Natural killer cell treated with Interleukin-12 subunit alpha and Interleukin-12 subunit beta and Interleukin-15 and Interleukin-18, amount 100 ng/mL, for 72 hours (primary cell): Measurements from ENCODE around the gene SCAMP2. TPM values are rescaled to one million over a fixed set of nuclear protein-coding genes. Genes with fewer than 3 reads are reported as not detected.
"Not testable (repeated sequence)": the region's sequence is repeated elsewhere in the genome, so short reads cannot be mapped to it uniquely, and the experiment has no call there.

ENCODE experiments used
- ATAC-seq, 2 donors: fragments of 150-1000 bp; cut with Tn5 transposase in 1 of 2; sonication (Bioruptor Pico), chemical (Tn5 transposase) in 1 of 2; 2 replicates each; pipeline ENCODE4 v1.10.0; 2021
- DNase-seq: peaks from one replicate; pipeline ENCODE4 v3.0.0; 2022; ENCODE audit warnings: low spot score
- H3K27ac Mint-ChIP-seq, 2 donors: 1 replicate in 1 of 2; 2 replicates in 1 of 2; pipeline ENCODE4 v1.8.0; 2022; ENCODE audit warnings: mixed read lengths in 2 of 2, mild to moderate bottlenecking in 1 of 2, moderate library complexity in 1 of 2
- H3K27me3 Mint-ChIP-seq, 2 donors: 1 replicate in 1 of 2; 2 replicates in 1 of 2; pipeline ENCODE4 v1.8.0; 2022; ENCODE audit warnings: mixed read lengths in 2 of 2
- H3K36me3 Mint-ChIP-seq: one replicate; pipeline ENCODE4 v1.8.0; 2022; ENCODE audit warnings: mixed read lengths
- H3K4me1 Mint-ChIP-seq, 2 donors: 1 replicate in 1 of 2; 2 replicates in 1 of 2; pipeline ENCODE4 v1.8.0; 2022; ENCODE audit warnings: low read depth in 2 of 2, mixed read lengths in 2 of 2, mild to moderate bottlenecking in 1 of 2
- H3K4me3 Mint-ChIP-seq: one replicate; pipeline ENCODE4 v1.8.0; 2022; ENCODE audit warnings: mixed read lengths
- H3K9me3 Mint-ChIP-seq: 2 replicates; pipeline ENCODE4 v1.8.0; 2022; ENCODE audit warnings: mixed read lengths
- total RNA-seq, 2 donors: library from RNA; stranded (reverse); gene quantifications; one replicate each; pipeline ENCODE4 v1.2.3, GENCODE V29; 2022

Gene SCAMP2
- 100 to 1,000 TPM; 109 to 111 TPM for total RNA-seq

GRCh38 chr15:74873036-74873755 is at the start of gene SCAMP2:
Gene SCAMP2 (minus strand): TSS chr15:74873365. CDS start chr15:74873255, 110 bp downstream.
- peaks cover 41 to 43% of the 10 kb centered on the region in 2 donors for H3K4me1 Mint-ChIP-seq
- peak; percentile 96 for DNase-seq
- H3K27ac Mint-ChIP-seq = peak within 1 kb of the TSS; percentile 98 to 99
- H3K36me3 Mint-ChIP-seq = peaks cover 6% of the 10 kb centered on the region
- H3K9me3 Mint-ChIP-seq = no peaks in the 10 kb centered on the region
- no peaks in the 10 kb centered on the region for H3K27me3 Mint-ChIP-seq
- ATAC-seq = peak; percentile 91 to 97
- H3K4me3 Mint-ChIP-seq = peak within 1 kb of the TSS; percentile 100

DNA sequence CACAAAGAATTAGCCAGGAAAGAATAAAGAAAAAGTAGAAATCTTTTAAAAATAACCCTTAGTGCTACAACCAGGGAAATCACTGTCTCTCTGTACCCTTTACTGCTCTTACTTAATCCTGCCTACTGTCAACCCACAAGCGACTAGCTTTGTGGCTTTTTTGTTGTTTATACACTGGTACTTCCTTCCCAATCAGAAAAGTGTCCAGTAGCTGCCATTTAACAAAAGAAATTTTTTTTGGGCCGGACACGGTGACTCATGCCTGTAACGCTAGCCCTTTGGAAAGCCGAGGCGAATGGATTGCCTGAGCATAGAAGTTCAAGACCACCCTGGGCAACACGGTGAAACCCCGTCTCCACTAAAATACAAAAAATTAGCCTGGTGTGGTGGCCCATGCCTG is 47.3 kb upstream of the SCAMP2 start:
- Mint-ChIP-seq H3K27ac (peak overlapping the region in 1 of 2 donors; percentile 70), H3K36me3 (peaks cover 23% of the 10 kb centered on the region), H3K4me1 (no peaks in the 10 kb centered on the region), H3K9me3 (no peaks in the 10 kb centered on the region), H3K4me3 (no peak overlapping the region), H3K27me3 (no peaks in the 10 kb centered on the region)
- DNase-seq (no peak), ATAC-seq (peak in 1 of 2 donors; percentile 11)

- H3K9me3 Mint-ChIP-seq = no peaks in the 10 kb centered on the region
- peaks cover 18% of the 10 kb centered on the region for H3K36me3 Mint-ChIP-seq
- DNase-seq (no peak), ATAC-seq (no peak)
- H3K27me3 Mint-ChIP-seq = no peaks in the 10 kb centered on the region
- H3K27ac Mint-ChIP-seq = no peak overlapping the region
- H3K4me3 Mint-ChIP-seq = no peak overlapping the region
- H3K4me1 Mint-ChIP-seq = no peaks in the 10 kb centered on the region
Measured at GRCh38 chr15:74917676-74918075, 44.5 kb upstream of the SCAMP2 start.

- not testable (repeated sequence) for DNase-seq, ATAC-seq, H3K4me3 Mint-ChIP-seq, H3K27me3 Mint-ChIP-seq, H3K36me3 Mint-ChIP-seq, H3K27ac Mint-ChIP-seq, H3K4me1 Mint-ChIP-seq, H3K9me3 Mint-ChIP-seq
Measured at GRCh38 chr15:74913799-74914198, 40.6 kb upstream of the SCAMP2 start.

DNA sequence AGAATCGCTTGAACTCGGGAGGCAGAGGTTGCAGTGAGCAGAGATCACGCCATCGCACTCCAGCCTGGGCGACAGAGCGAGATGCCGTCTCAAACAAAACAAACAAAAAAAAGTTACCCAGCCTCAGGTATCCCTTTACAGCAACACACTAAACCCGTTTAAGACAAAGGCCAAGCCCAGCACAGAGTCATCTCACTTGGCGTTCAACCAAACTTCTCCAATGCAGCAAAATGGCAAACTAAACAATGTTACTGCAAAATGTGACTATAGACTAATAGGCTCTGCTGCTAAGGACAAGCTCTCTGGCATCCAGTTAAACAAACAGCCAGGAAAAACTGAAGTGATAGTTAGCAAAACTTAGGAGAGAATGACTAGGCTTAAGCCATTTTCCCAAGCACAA is 39.9 kb upstream of the SCAMP2 start:
- DNase-seq (no peak), ATAC-seq (no peak)
- Mint-ChIP-seq H3K4me1 (peaks cover 0 to 3% of the 10 kb centered on the region in 2 donors), H3K9me3 (no peaks in the 10 kb centered on the region), H3K27me3 (no peaks in the 10 kb centered on the region), H3K27ac (no peak overlapping the region), H3K36me3 (no peaks in the 10 kb centered on the region), H3K4me3 (no peak overlapping the region)

DNA sequence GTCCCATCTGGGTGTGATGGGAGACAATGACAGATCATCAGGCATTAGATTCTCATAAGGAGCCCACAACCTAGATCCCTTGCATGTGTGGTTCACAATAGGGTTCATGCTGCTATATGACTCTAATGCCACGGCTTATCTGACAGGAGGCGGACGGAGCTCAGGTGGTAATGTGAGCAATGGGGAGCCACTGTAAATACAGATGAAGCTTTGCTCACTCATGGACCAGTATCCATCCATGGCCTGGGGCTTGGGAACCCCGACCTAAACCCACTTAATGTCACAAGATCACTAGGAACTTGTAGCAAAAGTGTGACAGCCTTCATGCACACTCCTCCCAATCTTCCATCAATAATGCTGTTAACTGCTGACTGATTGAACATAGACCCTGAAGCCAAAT is 35.5 kb upstream of the SCAMP2 start:
- H3K27me3 Mint-ChIP-seq = no peaks in the 10 kb centered on the region
- H3K4me3 Mint-ChIP-seq = no peak overlapping the region
- H3K36me3 Mint-ChIP-seq = peaks cover 4% of the 10 kb centered on the region
- ATAC-seq (no peak), DNase-seq (no peak)
- H3K27ac Mint-ChIP-seq = no peak overlapping the region
- no peaks in the 10 kb centered on the region for H3K9me3 Mint-ChIP-seq
- peaks cover 20 to 26% of the 10 kb centered on the region in 2 donors for H3K4me1 Mint-ChIP-seq

DNA sequence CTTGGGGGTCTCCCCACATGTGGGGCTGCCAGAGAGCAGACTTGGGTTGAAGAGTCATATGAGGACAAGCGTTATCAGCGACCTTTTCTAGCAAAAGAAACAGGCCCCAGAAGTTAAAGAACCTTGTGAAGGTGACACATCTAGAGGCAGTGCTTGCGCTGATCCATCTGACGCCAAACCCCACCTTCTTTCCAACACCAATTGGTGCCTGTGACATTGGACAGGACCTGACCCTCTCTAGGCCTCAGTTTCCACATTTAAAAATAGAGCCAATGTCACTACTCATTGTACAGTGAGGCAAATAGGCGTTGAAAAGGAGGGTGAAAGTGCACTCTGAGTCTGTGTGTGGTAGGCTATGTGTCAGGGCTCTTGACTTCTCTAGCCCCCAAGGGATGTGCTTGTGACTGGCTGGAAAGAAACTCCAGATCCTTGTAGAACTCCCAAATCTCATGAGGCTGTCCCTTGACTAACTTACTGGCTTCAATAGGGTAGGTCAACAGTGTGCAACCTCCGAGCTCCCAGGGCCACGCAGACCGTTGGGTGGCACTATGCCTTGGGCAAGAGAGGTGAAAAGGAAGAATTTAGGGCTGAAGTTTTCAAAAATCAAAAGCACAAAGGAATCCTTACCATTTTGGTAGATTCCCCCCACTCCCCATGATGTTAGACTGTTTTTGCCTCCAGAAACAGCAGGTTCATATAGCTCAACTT is 34.2 kb upstream of the SCAMP2 start:
- Mint-ChIP-seq H3K9me3 (no peaks in the 10 kb centered on the region), H3K27ac (peak overlapping the region; percentile 89 to 93), H3K4me3 (peak overlapping the region; percentile 98), H3K36me3 (peaks cover 5% of the 10 kb centered on the region), H3K4me1 (peaks cover 23 to 29% of the 10 kb centered on the region in 2 donors), H3K27me3 (no peaks in the 10 kb centered on the region)
- DNase-seq (no peak), ATAC-seq (peak in 1 of 2 donors; percentile 6)

- ATAC-seq (peak; percentile 94 to 96), DNase-seq (peak; percentile 95)
- peak within 1 kb of the TSS; percentile 98 for H3K4me3 Mint-ChIP-seq
- H3K27ac Mint-ChIP-seq = peak within 1 kb of the TSS; percentile 89 to 93
- no peaks in the 10 kb centered on the region for H3K9me3 Mint-ChIP-seq
- H3K4me1 Mint-ChIP-seq = peaks cover 25 to 29% of the 10 kb centered on the region in 2 donors
- peaks cover 5% of the 10 kb centered on the region for H3K36me3 Mint-ChIP-seq
- H3K27me3 Mint-ChIP-seq = no peaks in the 10 kb centered on the region
Measured at GRCh38 chr15:74906450-74907162, 33.4 kb upstream of the SCAMP2 start, which contains the start of gene FAM219B. Gene FAM219B (minus strand): TSS chr15:74906851. CDS start chr15:74906800, 51 bp downstream.

GRCh38 chr15:74906067-74906449 is 32.9 kb upstream of the SCAMP2 start:
- Mint-ChIP-seq H3K9me3 (no peaks in the 10 kb centered on the region), H3K36me3 (peaks cover 5% of the 10 kb centered on the region), H3K4me1 (peaks cover 25 to 29% of the 10 kb centered on the region in 2 donors), H3K27ac (peak overlapping the region; percentile 48 to 93), H3K4me3 (peak overlapping the region; percentile 98), H3K27me3 (no peaks in the 10 kb centered on the region)
- ATAC-seq (peak in 1 of 2 donors; percentile 43), DNase-seq (no peak)

GRCh38 chr15:74904190-74904805 is 31.1 kb upstream of the SCAMP2 start:
- peaks cover 29 to 31% of the 10 kb centered on the region in 2 donors for H3K4me1 Mint-ChIP-seq
- no peaks in the 10 kb centered on the region for H3K27me3 Mint-ChIP-seq
- no peaks in the 10 kb centered on the region for H3K9me3 Mint-ChIP-seq
- peak overlapping the region in 1 of 2 donors; percentile 93 for H3K27ac Mint-ChIP-seq
- ATAC-seq = no peak
- no peak for DNase-seq
- peaks cover 11% of the 10 kb centered on the region for H3K36me3 Mint-ChIP-seq
- H3K4me3 Mint-ChIP-seq = peak overlapping the region; percentile 98

DNA sequence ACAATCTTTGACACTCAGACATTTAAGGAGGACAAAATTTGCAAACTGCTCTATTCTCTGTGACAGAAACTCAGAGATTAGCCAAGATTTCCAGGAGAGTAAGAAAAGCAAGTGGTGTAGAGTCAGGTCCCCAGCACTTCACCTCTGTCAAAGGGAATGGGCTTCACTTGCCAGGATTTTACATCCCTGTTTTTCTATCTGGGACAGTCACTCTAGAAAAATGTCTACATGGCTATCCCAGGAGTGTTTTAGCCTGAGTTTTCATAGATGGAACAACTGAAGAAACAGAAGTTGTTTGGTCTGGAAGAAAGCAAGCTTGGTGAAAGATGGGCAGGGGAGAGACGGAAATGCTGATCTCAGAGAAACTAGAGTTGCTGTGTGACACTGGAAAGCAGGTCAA is 30.5 kb upstream of the SCAMP2 start:
- Mint-ChIP-seq H3K4me1 (peaks cover 29 to 31% of the 10 kb centered on the region in 2 donors), H3K27ac (peak overlapping the region in 1 of 2 donors; percentile 13), H3K27me3 (no peaks in the 10 kb centered on the region), H3K9me3 (no peaks in the 10 kb centered on the region), H3K4me3 (peak overlapping the region; percentile 4), H3K36me3 (peaks cover 11% of the 10 kb centered on the region)
- ATAC-seq = no peak
- DNase-seq = no peak

- DNase-seq = no peak
- Mint-ChIP-seq H3K36me3 (peaks cover 11% of the 10 kb centered on the region), H3K9me3 (no peaks in the 10 kb centered on the region), H3K27me3 (no peaks in the 10 kb centered on the region), H3K27ac (no peak overlapping the region), H3K4me1 (peaks cover 26 to 31% of the 10 kb centered on the region in 2 donors), H3K4me3 (no peak overlapping the region)
- no peak for ATAC-seq
Measured at GRCh38 chr15:74902295-74903075, 29.3 kb upstream of the SCAMP2 start.

GRCh38 chr15:74901612-74902063 is 28.5 kb upstream of the SCAMP2 start:
- Mint-ChIP-seq H3K4me3 (no peak overlapping the region), H3K27ac (peak overlapping the region in 1 of 2 donors; percentile 41), H3K36me3 (peaks cover 11% of the 10 kb centered on the region), H3K27me3 (no peaks in the 10 kb centered on the region), H3K4me1 (peaks cover 23 to 31% of the 10 kb centered on the region in 2 donors), H3K9me3 (no peaks in the 10 kb centered on the region)
- ATAC-seq = peak in 1 of 2 donors; percentile 41
- DNase-seq = no peak
